NT2/D1 (cell line): Measurements from ENCODE around the gene SLC47A2.
"Not testable (repeated sequence)": the region's sequence is repeated elsewhere in the genome, so short reads cannot be mapped to it uniquely, and the experiment has no call there.

Source experiments
- DNase-seq: peaks from one replicate; pipeline ENCODE4 v3.0.0-alpha.2; 2011; ENCODE audit warnings: low read depth, low spot score
- H3K27me3 ChIP-seq: 2 replicates; pipeline ENCODE4 v1.6.0; 2011; ENCODE audit warnings: mild to moderate bottlenecking; ENCODE audit not compliant: insufficient read length, insufficient read depth
- H3K36me3 ChIP-seq: 2 replicates; pipeline ENCODE4 v1.6.1; 2011; ENCODE audit warnings: mild to moderate bottlenecking, low read length, mixed read lengths; ENCODE audit not compliant: insufficient read depth, insufficient read length
- H3K4me1 ChIP-seq: 2 replicates; pipeline ENCODE4 v1.5.1; 2011; ENCODE audit not compliant: insufficient read depth, insufficient read length
- H3K4me3 ChIP-seq: 2 replicates; pipeline ENCODE4 v1.5.1; 2011; ENCODE audit warnings: low read depth; ENCODE audit not compliant: insufficient read length
- H3K9ac ChIP-seq: 2 replicates; pipeline ENCODE4 v1.6.0; 2011; ENCODE audit warnings: low read depth; ENCODE audit not compliant: insufficient read length
- H3K9me3 ChIP-seq: 2 replicates; pipeline ENCODE4 v1.5.1; 2011; ENCODE audit warnings: mild to moderate bottlenecking, low read length; ENCODE audit not compliant: insufficient read depth
- SUZ12 ChIP-seq: IDR thresholded peaks from 2 replicates; pipeline ENCODE4 v1.6.1; 2011; ENCODE audit not compliant: insufficient read length, insufficient read depth; ENCODE audit errors: extremely low read depth
- YY1 ChIP-seq: IDR thresholded peaks from 2 replicates; pipeline ENCODE4 v1.6.1; 2011; ENCODE audit not compliant: insufficient read length, insufficient read depth
- ZNF274 ChIP-seq: IDR thresholded peaks from 2 replicates; pipeline ENCODE4 v1.6.1; 2011; ENCODE audit warnings: mild to moderate bottlenecking, low read depth, low read length

SLC47A2 gene

DNA sequence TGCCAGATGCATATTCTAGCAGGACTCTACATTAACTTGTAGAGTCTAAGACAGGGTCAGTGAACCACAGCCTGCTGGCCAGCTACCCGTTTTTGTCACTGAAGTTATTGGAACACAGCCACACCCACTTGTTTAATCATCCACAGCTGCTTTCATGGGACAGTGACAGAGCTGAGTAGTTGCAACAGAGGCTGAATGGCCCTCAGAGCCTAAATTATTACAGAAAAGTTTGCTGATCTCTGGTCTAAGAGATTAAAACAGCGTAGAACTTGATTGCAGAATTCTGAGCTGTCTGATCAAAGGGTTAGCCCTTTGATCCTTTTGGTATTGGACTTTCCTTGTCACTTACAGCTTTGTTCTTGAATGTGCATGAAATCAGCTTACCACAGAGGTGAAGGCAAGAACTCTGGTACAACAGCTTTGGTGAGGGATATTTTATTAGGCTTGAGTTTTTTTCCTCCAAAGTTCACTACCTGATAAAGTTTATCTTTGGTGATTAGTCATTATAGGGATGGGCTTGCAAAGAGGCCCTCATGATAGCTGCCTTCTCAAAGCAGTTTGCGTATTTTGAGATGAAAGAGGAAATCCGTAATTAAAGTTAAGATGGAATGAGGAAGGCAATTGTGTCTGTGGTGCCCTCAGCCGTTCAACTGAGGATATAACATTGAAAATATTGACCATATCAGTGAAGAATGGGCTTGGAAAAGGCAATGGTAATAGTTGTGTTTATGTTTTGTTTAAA lies 44.2 kb downstream of the SLC47A2 start:
- Histone ChIP-seq H3K9me3 (peaks cover 38% of the 10 kb centered on the region), H3K4me3 (no peak overlapping the region), H3K27me3 (no peaks in the 10 kb centered on the region), H3K9ac (no peak overlapping the region), H3K4me1 (no peaks in the 10 kb centered on the region), H3K36me3 (peaks cover 40% of the 10 kb centered on the region)
- no peak for DNase-seq
- TF ChIP-seq ZNF274 (no peak), SUZ12 (no peak), YY1 (no peak)

DNA sequence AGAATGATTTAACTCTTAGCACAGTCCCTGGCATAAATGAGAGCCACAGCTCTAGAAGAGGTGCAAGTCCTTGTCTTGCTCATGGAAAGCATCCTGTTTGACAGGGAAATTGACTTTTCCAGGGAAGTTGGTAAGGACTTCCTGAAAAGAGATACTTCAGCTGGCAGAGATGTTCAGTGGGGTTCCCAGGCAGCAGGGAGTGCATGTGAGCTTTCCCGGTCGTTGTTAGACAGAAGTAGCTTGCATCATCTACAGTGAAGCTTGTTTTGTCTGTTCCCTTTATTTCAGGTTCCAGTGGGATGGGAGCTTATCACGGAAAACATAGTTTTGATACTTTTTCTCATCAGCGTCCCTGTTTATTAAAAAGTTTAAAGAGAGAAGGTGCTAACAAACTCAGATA lies 45.0 kb downstream of the SLC47A2 start:
- peaks cover 35% of the 10 kb centered on the region for H3K36me3 ChIP-seq
- TF ChIP-seq ZNF274 (no peak), YY1 (no peak), SUZ12 (no peak)

DNA sequence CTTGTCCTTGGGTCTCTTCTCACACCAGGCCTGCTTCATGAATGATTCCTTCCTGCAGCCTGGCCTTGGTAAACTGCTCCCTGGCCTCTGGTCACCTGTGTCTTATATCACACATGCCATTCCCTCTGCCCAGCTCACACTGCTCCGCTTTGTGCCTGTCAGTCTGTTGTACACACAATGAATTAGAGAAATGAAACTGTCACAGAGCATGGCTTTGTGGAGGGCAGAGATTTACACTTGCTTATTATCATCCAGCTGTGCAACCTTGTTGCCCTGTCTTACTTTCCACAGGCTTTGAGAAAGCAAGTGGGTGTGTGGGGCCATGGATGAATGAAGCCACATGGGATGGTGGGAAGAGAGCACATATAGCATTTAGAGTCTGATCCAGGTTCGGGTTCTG lies 45.5 kb downstream of the SLC47A2 start:
- peaks cover 25% of the 10 kb centered on the region for H3K9me3 ChIP-seq
- peaks cover 35% of the 10 kb centered on the region for H3K36me3 ChIP-seq
- DNase-seq, result no peak
- no peaks in the 10 kb centered on the region for H3K27me3 ChIP-seq
- H3K4me3 ChIP-seq, result no peak overlapping the region
- no peak overlapping the region for H3K9ac ChIP-seq
- no peaks in the 10 kb centered on the region for H3K4me1 ChIP-seq
- TF ChIP-seq ZNF274 (no peak), SUZ12 (no peak), YY1 (no peak)

More for the DNA sequence above, 45.0 kb downstream of the SLC47A2 start:
- H3K4me3 ChIP-seq, result no peak overlapping the region
- H3K9ac ChIP-seq, result no peak overlapping the region
- H3K4me1 ChIP-seq, result no peaks in the 10 kb centered on the region
- DNase-seq, result no peak
- H3K27me3 ChIP-seq, result no peaks in the 10 kb centered on the region
- peaks cover 30% of the 10 kb centered on the region for H3K9me3 ChIP-seq

DNA sequence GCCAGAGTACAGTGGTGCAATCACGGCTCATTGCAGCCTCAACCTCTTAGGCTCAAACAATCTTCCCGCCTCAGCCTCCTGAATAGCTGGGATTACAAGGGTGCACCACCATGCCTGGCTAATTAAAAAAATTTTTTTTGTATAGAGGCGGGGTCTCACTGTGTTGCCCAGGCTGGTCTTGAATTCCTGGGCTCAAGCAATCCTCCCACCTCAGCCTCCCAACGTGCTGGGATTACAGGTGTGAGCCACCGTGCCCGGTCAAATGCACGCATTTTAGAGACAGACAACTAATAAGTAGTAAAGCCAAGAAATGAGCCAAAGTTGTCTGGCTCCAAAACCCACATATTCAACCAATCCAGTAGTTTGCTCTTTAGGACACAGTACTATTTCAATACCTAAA lies 46.7 kb downstream of the SLC47A2 start:
- H3K4me3 ChIP-seq, H3K27me3 ChIP-seq, DNase-seq, H3K9ac ChIP-seq, H3K4me1 ChIP-seq: not testable (repeated sequence)
- Histone ChIP-seq H3K9me3 (peaks cover 13% of the 10 kb centered on the region), H3K36me3 (peaks cover 32% of the 10 kb centered on the region)

DNA sequence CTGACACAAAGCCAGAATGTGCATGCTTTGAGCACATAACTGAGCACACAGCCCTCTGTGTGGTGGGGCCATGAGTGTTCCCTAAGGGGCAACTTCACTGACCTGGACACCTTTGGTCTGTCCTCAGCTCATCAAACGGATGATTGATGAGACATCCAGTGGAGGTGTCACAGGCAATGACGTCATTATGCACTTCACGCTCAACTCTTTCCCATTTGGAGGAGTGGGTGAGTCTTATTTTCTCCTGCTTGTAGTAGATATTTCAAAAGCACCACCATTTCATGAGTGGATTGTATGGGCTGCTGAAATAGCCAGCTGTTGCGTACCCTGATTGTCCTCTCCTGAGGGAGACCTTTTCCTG lies 51.6 kb downstream of the SLC47A2 start:
- peaks cover 47% of the 10 kb centered on the region for H3K36me3 ChIP-seq
- H3K4me1 ChIP-seq, result no peaks in the 10 kb centered on the region
- no peak for TF ChIP-seq ZNF274
- no peak for TF ChIP-seq YY1
- TF ChIP-seq SUZ12, result no peak
- no peaks in the 10 kb centered on the region for H3K9me3 ChIP-seq
- H3K9ac ChIP-seq, result no peak overlapping the region
- H3K27me3 ChIP-seq, result no peaks in the 10 kb centered on the region
- H3K4me3 ChIP-seq, result no peak overlapping the region
- DNase-seq, result no peak

DNA sequence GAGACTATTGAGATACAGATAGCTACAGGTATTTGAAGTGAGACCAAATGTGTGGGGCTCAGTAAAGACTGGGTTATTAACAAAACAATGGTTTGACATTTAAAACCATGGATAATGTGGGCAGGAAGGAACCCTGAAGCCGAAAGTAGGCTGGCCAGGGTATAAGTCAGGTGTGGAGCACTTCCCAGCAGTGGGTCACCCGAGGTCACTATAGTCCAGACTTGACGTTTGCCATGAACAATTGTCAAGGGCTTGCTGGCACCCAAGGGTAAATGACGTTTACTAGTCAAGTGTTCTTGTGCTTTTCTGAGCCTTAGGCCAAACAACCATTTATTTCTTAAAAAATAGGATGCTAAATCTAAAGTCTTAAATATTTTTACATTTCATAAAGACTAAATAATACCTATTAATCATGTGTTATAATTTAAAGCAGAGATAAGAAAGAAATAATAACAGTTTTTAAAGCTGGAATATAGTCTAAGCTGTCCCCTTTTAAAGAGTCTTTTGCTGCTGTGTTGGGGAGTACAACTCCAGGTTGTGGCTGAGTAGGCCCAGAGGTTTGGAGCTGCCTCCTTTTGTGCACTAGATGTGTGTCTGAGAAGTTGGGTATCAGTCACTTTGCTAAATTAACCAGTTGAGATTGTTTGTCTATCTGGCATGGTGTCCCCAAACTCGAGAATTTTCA lies 52.1 kb downstream of the SLC47A2 start:
- no peaks in the 10 kb centered on the region for H3K4me1 ChIP-seq
- peaks cover 47% of the 10 kb centered on the region for H3K36me3 ChIP-seq
- no peak for TF ChIP-seq ZNF274
- no peak overlapping the region for H3K9ac ChIP-seq
- H3K9me3 ChIP-seq, result no peaks in the 10 kb centered on the region
- DNase-seq, result no peak
- H3K27me3 ChIP-seq, result no peaks in the 10 kb centered on the region
- H3K4me3 ChIP-seq, result no peak overlapping the region

DNA sequence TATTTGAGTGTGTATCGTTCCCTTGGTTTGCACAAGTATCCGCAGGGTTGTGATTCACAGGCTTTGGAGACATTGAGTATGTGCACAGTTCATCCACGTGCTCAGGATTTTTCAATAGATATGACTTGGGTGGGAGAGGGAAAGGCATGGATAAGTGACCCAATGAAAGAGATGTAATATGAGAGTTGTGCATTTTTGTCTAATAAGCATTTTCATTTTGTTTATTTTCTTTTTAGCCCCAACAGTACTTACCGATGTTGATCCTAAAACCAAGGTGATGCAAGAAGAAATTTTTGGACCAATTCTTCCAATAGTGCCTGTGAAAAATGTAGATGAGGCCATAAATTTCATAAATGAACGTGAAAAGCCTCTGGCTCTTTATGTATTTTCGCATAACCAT lies 53.3 kb downstream of the SLC47A2 start:
- H3K4me3 ChIP-seq, result no peak overlapping the region
- no peak for TF ChIP-seq YY1
- TF ChIP-seq ZNF274, result no peak
- TF ChIP-seq SUZ12, result no peak
- no peak for DNase-seq
- peaks cover 47% of the 10 kb centered on the region for H3K36me3 ChIP-seq
- no peaks in the 10 kb centered on the region for H3K4me1 ChIP-seq
- H3K9me3 ChIP-seq, result no peaks in the 10 kb centered on the region
- no peaks in the 10 kb centered on the region for H3K27me3 ChIP-seq
- no peak overlapping the region for H3K9ac ChIP-seq
